Activated CD4-positive, alpha-beta T cell treated with anti-CD3 and anti-CD28 coated beads, Interleukin-10, Interleukin-2, amounts not matched to agents 100 ng/mL and 50 ng/mL, durations not matched to agents 16 hours and 8 hours (primary cell): ENCODE measurements around the gene DGKH.
A peak's percentile ranks its signal among the peaks of the same experiment; 100 is the strongest.

ENCODE experiments used
- DNase-seq: peaks from one replicate; pipeline ENCODE4 v3.0.0-alpha.2; 2020

DGKH gene

GRCh38 chr13:42284068-42284467, 235.6 kb downstream of the DGKH start:
- DNase-seq, result peak; percentile 33
